SU-DHL-6 (cell line): ENCODE data around the gene NPAS3.

Source experiments
- H2AFZ ChIP-seq: fragments of 200-600 bp; sonication (generic); 2 replicates; pipeline ENCODE4 v1.6.1; 2014; ENCODE audit warnings: low read depth, mild to moderate bottlenecking, moderate library complexity, mixed read lengths, antibody characterized with exemption, low read length; ENCODE audit not compliant: severe bottlenecking
- H3F3A ChIP-seq: fragments of 200-600 bp; shearing (Covaris generic); 2 replicates; pipeline ENCODE4 v1.6.0; 2016; ENCODE audit warnings: antibody characterized with exemption, mild to moderate bottlenecking; ENCODE audit not compliant: insufficient read depth
- H3K27ac ChIP-seq: fragments of 200-600 bp; sonication (generic); 2 replicates; pipeline ENCODE4 v1.5.1; 2016; ENCODE audit warnings: low read depth, mild to moderate bottlenecking, low read length, moderate library complexity, mixed read lengths
- H3K27me3 ChIP-seq: fragments of 200-600 bp; sonication (generic), shearing (Covaris generic); 2 replicates; pipeline ENCODE4 v1.6.0; 2014; ENCODE audit warnings: mild to moderate bottlenecking, low read length
- H3K36me3 ChIP-seq: fragments of 200-600 bp; sonication (generic); 2 replicates; pipeline ENCODE4 v1.6.1; 2014; ENCODE audit warnings: mild to moderate bottlenecking, low read length, mixed read lengths
- H3K4me2 ChIP-seq: fragments of 300-600, 200-600 bp; shearing (Covaris generic), sonication (generic); 2 replicates; pipeline ENCODE4 v1.6.0; 2014; ENCODE audit warnings: low read length, low read depth, mild to moderate bottlenecking; ENCODE audit not compliant: poor library complexity, severe bottlenecking
- H3K4me3 ChIP-seq: fragments of 200-600 bp; sonication (generic); 2 replicates; pipeline ENCODE4 v1.5.1; 2014; ENCODE audit warnings: antibody characterized with exemption, low read length, mild to moderate bottlenecking, mixed read lengths; ENCODE audit not compliant: insufficient read depth, poor library complexity, severe bottlenecking
- H3K79me2 ChIP-seq: fragments of 200-600 bp; sonication (generic); 2 replicates; pipeline ENCODE4 v1.6.1; 2014; ENCODE audit warnings: mild to moderate bottlenecking, low read length, moderate library complexity; ENCODE audit not compliant: insufficient read depth
- H3K9ac ChIP-seq: fragments of 200-600 bp; sonication (generic); 2 replicates; pipeline ENCODE4 v1.7.0; 2014; ENCODE audit warnings: mild to moderate bottlenecking, low read length
- H3K9me2 ChIP-seq: fragments of 200-600 bp; sonication (generic); replicated peaks from 2 replicates; pipeline ENCODE4 v1.6.1; 2014; ENCODE audit warnings: low read length; ENCODE audit not compliant: insufficient read depth
- H3K9me3 ChIP-seq: fragments of 200-600 bp; sonication (generic); 2 replicates; pipeline ENCODE4 v1.6.1; 2014; ENCODE audit warnings: low read length, mixed read lengths; ENCODE audit not compliant: insufficient read depth
- H4K20me1 ChIP-seq: fragments of 200-600 bp; sonication (generic); 2 replicates; pipeline ENCODE4 v1.6.1; 2014; ENCODE audit warnings: low read depth, mild to moderate bottlenecking, antibody characterized with exemption, low read length, moderate library complexity, mixed read lengths
- EZH2phosphoT487 ChIP-seq: fragments of 200-600 bp; sonication (generic), shearing (Covaris generic); conservative IDR thresholded peaks from 2 replicates; pipeline ENCODE4 v1.6.1; 2018; ENCODE audit warnings: mild to moderate bottlenecking, antibody characterized with exemption, low read length, moderate library complexity, mixed read lengths
- TF ChIP-seq, protein P1 (sequence below): fragments of 200-600 bp; sonication (generic); IDR thresholded peaks from one replicate; pipeline ENCODE4 v1.5.1; 2017; ENCODE audit warnings: antibody characterized with exemption, mild to moderate bottlenecking, low read length, moderate library complexity; ENCODE audit not compliant: insufficient read depth, poor library complexity, severe bottlenecking

The NPAS3 gene

DNA sequence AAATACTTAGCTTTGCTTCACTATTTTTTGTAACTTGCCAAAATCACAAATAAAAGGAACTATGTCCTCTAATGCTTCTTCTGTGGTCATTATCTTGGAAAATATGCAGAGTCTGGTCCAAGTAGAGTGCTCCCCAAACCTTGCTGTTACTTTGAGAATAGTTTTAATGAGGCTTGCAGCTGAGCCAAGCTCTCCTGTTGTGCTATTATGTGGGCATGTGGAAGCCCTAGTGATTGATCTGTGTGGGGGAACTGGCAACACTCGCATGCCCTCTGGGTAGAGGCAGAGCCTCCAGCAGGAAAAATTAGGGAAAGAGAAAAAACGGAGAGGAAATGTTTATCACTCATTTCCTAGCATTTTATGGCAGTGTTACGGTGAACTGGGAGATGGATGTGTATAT is 539.1 kb downstream of the NPAS3 start:
- no peak overlapping the region for H3K4me2 ChIP-seq
- H3K9ac ChIP-seq: no peak overlapping the region
- no peaks in the 10 kb centered on the region for H3K9me2 ChIP-seq
- H4K20me1 ChIP-seq: no peaks in the 10 kb centered on the region
- no peak overlapping the region for H3K27ac ChIP-seq
- TF ChIP-seq, protein P1, sequence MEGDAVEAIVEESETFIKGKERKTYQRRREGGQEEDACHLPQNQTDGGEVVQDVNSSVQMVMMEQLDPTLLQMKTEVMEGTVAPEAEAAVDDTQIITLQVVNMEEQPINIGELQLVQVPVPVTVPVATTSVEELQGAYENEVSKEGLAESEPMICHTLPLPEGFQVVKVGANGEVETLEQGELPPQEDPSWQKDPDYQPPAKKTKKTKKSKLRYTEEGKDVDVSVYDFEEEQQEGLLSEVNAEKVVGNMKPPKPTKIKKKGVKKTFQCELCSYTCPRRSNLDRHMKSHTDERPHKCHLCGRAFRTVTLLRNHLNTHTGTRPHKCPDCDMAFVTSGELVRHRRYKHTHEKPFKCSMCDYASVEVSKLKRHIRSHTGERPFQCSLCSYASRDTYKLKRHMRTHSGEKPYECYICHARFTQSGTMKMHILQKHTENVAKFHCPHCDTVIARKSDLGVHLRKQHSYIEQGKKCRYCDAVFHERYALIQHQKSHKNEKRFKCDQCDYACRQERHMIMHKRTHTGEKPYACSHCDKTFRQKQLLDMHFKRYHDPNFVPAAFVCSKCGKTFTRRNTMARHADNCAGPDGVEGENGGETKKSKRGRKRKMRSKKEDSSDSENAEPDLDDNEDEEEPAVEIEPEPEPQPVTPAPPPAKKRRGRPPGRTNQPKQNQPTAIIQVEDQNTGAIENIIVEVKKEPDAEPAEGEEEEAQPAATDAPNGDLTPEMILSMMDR: no peak
- TF ChIP-seq EZH2phosphoT487: no peak
- no peak overlapping the region for H3K4me3 ChIP-seq
- H3K27me3 ChIP-seq: no peaks in the 10 kb centered on the region
- no peaks in the 10 kb centered on the region for H3K36me3 ChIP-seq
- no peaks in the 10 kb centered on the region for H3K79me2 ChIP-seq
- H3F3A ChIP-seq: no peaks in the 10 kb centered on the region
- no peaks in the 10 kb centered on the region for H3K9me3 ChIP-seq
- no peak overlapping the region for H2AFZ ChIP-seq

DNA sequence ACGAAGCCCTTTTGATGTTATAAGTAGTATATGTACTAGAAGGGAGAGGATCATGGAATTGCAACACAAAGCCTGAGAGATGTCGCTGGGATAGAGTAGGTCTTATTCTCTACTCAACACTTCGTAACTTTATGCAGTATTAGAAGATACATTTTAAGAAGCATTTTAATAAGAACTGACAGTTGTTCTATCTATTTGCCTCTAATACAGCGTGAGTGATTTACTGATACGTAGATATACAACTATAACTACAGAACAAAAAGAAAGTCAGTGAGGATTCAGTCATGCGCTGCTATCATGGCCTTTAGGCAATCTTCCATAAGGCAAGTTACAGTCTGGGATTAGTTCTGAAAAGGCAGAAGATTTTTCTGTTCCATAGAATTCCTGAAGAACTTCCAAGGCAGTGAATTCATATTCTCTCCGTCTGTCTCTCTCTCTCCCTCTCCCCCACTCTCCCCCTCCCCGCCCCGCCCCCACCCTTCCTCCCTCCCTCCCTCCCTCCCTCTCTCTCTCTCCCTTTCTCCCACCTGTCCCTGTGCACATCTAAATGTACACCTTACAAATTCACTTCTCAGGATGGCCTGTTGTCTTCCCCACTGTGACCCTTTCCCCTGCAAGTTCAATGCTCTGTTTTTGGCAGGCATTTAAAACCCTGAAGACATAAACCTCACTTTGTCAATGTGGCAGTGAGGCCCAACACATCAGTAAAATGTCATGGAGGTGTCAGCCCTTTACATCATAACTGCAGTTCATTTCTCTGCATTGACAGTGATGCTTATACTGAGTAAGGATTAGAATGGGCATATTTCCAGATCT is 541.6 kb downstream of the NPAS3 start:
- Histone ChIP-seq H3K9me2 (no peaks in the 10 kb centered on the region), H3K27me3 (no peaks in the 10 kb centered on the region)

DNA sequence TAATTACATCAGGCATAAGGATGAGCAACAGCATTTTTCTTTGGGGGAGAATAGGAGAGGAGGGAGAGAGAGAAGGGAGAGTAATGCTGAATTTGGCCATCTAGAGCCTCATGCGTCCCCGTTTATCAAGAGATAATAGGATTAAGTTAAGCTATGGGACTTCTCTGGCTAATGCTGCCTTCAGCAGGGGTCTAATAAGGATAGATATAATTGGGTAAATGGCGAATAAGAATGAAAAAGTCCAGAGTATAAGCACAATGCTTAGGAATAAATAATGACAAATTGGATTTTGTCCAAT is 542.2 kb downstream of the NPAS3 start:
- H4K20me1 ChIP-seq: no peaks in the 10 kb centered on the region
- H3K4me3 ChIP-seq: no peak overlapping the region
- no peak overlapping the region for H3K9ac ChIP-seq
- no peak overlapping the region for H2AFZ ChIP-seq
- H3K79me2 ChIP-seq: no peaks in the 10 kb centered on the region
- no peaks in the 10 kb centered on the region for H3F3A ChIP-seq
- H3K9me2 ChIP-seq: no peaks in the 10 kb centered on the region
- TF ChIP-seq EZH2phosphoT487: no peak
- TF ChIP-seq, protein P1: no peak
- H3K27me3 ChIP-seq: no peaks in the 10 kb centered on the region
- no peak overlapping the region for H3K27ac ChIP-seq
- H3K36me3 ChIP-seq: no peaks in the 10 kb centered on the region
- no peaks in the 10 kb centered on the region for H3K9me3 ChIP-seq
- H3K4me2 ChIP-seq: no peak overlapping the region

More for the DNA sequence above, 541.6 kb downstream of the NPAS3 start:
- Histone ChIP-seq H2AFZ (no peak overlapping the region), H3K79me2 (no peaks in the 10 kb centered on the region), H3K9ac (no peak overlapping the region), H3K9me3 (no peaks in the 10 kb centered on the region), H3K4me2 (no peak overlapping the region), H3K4me3 (no peak overlapping the region), H3K36me3 (no peaks in the 10 kb centered on the region), H3K27ac (no peak overlapping the region), H4K20me1 (no peaks in the 10 kb centered on the region), H3F3A (no peaks in the 10 kb centered on the region)
- no peak for TF ChIP-seq EZH2phosphoT487
- TF ChIP-seq, protein P1: no peak
